Ascending aorta (tissue), 2 donors: ENCODE measurements around the gene NID1. TPM values are rescaled to one million over a fixed set of nuclear protein-coding genes. Genes with fewer than 3 reads are reported as not detected.

Source experiments
- DNase-seq, 2 donors: peaks; one replicate each; pipeline ENCODE4 v3.0.0-alpha.2; 2019; ENCODE audit warnings: low spot score in 2 of 2
- H3K27ac ChIP-seq, 2 donors: fragments of 200-600 bp; sonication (generic); one replicate each; pipeline ENCODE4 v1.5.1; 2016 to 2017; ENCODE audit warnings: mild to moderate bottlenecking in 1 of 2
- H3K27me3 ChIP-seq: fragments of 200-600 bp; sonication (generic); one replicate; pipeline ENCODE4 v1.5.1; 2017
- H3K36me3 ChIP-seq, 2 donors: fragments of 200-600 bp; sonication (generic); one replicate each; pipeline ENCODE4 v1.5.1; 2016
- H3K4me1 ChIP-seq, 2 donors: fragments of 200-600 bp; sonication (generic); one replicate each; pipeline ENCODE4 v1.5.1; 2016 to 2017; ENCODE audit warnings: mild to moderate bottlenecking in 1 of 2
- H3K4me3 ChIP-seq, 2 donors: fragments of 200-600 bp; sonication (generic); one replicate each; pipeline ENCODE4 v1.5.1; 2016 to 2017; ENCODE audit warnings: mild to moderate bottlenecking in 1 of 2
- H3K9me3 ChIP-seq, 2 donors: fragments of 200-600 bp; sonication (generic); one replicate each; pipeline ENCODE4 v1.5.1; 2016
- intact Hi-C: fragments of 100-400 bp; cut with DNase I; formaldehyde crosslinking; loops from one replicate; pipeline ENCODE4 v1.15.1; 2023
- total RNA-seq: library from RNA; depleted of rRNA; stranded (reverse); fragments of >200 nt; gene quantifications from one replicate; pipeline ENCODE4 v1.1.0, GENCODE V29; 2016
- TF ChIP-seq, protein P1 (sequence below), 3 experiments: fragments of 200-600 bp in 2 of 3; fragments of 450-650 bp in 1 of 3; sonication (generic) in 2 of 3; IDR thresholded peaks; one replicate each; pipeline ENCODE4 v1.5.1; 2016 to 2019; ENCODE audit warnings: antibody characterized with exemption in 3 of 3, mild to moderate bottlenecking in 1 of 3, moderate library complexity in 1 of 3

Gene NID1
- total RNA-seq, 1 donor from 2014 or later: 172 TPM

DNA sequence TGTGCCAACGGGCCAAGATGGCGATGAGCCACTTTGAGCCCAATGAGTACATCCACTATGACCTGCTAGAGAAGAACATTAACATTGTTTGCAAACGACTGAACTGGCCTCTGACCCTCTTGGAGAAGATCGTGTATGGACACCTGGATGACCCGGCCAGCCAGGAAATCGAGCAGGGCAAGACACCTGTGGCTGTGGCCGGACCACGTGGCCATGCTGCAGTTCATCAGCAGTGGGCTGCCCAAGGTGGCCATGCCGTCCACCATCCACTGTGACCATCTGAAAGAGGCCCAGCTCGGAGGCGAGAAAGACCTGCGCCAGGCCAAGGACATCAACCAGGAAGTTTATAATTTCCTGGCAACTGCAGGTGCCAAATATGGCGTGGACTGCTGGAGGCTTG, 45.2 kb upstream of the NID1 start:
- TF ChIP-seq, protein P1, sequence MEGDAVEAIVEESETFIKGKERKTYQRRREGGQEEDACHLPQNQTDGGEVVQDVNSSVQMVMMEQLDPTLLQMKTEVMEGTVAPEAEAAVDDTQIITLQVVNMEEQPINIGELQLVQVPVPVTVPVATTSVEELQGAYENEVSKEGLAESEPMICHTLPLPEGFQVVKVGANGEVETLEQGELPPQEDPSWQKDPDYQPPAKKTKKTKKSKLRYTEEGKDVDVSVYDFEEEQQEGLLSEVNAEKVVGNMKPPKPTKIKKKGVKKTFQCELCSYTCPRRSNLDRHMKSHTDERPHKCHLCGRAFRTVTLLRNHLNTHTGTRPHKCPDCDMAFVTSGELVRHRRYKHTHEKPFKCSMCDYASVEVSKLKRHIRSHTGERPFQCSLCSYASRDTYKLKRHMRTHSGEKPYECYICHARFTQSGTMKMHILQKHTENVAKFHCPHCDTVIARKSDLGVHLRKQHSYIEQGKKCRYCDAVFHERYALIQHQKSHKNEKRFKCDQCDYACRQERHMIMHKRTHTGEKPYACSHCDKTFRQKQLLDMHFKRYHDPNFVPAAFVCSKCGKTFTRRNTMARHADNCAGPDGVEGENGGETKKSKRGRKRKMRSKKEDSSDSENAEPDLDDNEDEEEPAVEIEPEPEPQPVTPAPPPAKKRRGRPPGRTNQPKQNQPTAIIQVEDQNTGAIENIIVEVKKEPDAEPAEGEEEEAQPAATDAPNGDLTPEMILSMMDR (IDR thresholded peaks at IDR 0.05): no peak
- Histone ChIP-seq H3K27me3 (no peaks in the 10 kb centered on the region), H3K27ac (no peak overlapping the region), H3K4me3 (no peak overlapping the region), H3K9me3 (no peaks in the 10 kb centered on the region), H3K4me1 (no peaks in the 10 kb centered on the region), H3K36me3 (no peaks in the 10 kb centered on the region)
- DNase-seq: no peak
- intact Hi-C loops: no loop called here

DNA sequence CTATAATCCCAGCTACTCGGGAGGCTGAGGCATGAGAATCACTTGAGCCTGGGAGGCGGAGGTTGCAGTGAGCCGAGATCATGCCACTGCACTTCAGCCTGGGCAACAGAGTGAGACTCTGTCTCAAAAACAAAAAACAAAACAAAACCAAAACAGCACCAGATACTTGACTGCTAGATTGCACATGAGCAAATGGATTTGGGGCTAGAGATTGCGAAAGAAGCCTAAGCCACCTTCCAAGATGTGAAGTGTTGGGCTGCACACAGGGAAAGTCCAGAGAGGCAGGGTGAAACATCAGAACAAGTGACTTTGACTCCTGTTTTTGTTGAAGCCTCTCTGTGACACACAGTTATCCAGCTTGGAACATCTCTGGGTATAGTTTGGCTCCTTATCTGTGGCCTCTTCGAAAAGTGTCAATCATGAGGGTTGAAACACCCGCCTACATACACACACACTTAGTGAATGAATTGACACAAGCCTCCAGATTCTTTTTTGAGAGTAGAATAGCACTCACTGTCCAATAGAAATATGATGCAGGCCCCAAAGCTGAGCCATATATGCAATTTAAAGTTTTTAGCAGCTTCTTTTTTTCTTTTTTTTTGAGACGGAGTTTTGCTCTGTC, 43.2 kb upstream of the NID1 start:
- intact Hi-C loops: loop anchor here (10.0 kb wide), 1 partner anchor 427 kb away; no protein-coding TSS in a partner anchor
- H3K27ac ChIP-seq: no peak overlapping the region
- no peaks in the 10 kb centered on the region for H3K9me3 ChIP-seq
- H3K27me3 ChIP-seq: no peaks in the 10 kb centered on the region
- H3K4me3 ChIP-seq: no peak overlapping the region
- DNase-seq: no peak
- H3K4me1 ChIP-seq: no peaks in the 10 kb centered on the region
- no peaks in the 10 kb centered on the region for H3K36me3 ChIP-seq
- TF ChIP-seq, protein P1 (IDR thresholded peaks at IDR 0.05): no peak

DNA sequence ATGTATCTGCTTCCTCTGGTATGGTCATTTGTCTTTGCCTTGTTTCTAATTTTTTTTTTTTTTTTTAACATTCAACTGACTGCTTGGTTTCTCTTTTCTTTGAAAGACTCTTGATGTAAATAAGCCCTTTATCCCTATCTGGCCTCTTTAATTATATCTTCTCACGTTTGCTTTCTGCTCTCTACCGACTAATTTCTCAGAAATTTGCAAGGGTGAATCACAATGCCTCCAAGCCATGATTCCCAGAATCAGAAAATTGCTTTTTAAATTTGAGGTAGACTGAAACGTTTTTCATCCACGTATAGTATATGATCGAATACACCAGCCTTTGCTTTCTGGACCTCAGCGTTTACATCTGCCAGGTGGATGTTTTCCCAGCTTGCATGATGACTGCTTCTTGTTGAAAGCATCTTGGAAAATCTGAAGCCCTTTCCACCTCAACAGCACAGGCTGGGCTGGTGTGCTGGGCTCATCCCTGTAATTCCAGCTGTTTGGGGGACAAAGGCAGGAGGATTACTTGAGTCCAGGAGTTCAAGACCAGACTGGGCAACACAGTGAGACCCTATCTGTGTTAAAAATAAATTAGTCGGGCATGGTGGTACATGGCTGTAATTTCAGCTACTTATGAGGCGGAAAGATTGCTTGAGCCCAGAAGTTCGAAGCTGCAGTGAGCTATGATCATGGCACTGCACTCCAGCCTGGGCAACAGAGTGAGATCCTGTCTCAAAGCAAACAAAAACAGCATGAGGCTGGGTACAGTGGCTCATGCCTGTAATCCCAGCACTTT, 42.4 kb upstream of the NID1 start:
- intact Hi-C loops: loop anchor here (10.0 kb wide), 1 partner anchor 427 kb away; no protein-coding TSS in a partner anchor
- no peak overlapping the region for H3K27ac ChIP-seq
- H3K36me3 ChIP-seq: no peaks in the 10 kb centered on the region
- no peak overlapping the region for H3K4me3 ChIP-seq
- no peaks in the 10 kb centered on the region for H3K27me3 ChIP-seq
- TF ChIP-seq, protein P1 (IDR thresholded peaks at IDR 0.05): no peak
- H3K9me3 ChIP-seq: no peaks in the 10 kb centered on the region
- H3K4me1 ChIP-seq: no peaks in the 10 kb centered on the region
- DNase-seq: no peak

DNA sequence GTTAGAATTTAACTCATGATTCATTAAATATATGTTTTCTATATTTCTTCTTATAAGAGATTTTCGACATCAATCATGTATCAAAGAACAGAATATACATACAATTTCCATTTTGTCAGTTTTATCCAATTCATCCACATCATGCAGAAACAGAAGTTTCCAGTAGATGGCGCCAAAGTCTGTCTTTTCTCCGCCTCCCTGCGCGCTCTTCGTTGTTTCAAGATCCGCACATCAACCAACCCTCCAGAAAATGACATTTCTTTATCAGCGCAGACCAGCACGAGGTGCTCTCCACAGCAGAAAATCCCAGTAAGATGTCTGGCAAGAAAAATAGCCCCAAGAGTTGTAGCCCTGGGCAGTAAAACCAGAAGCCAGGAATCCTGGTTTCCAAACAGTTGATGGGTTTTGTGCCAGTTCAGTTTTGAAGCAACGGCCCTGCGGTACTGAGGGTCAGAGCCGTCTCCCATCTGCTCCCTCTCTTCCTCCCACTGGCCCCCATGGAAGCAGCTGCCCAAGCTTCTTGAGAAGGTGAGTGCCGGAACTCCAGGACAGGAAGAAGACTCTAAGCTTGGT, 38.8 kb upstream of the NID1 start:
- Histone ChIP-seq H3K27ac (no peak overlapping the region), H3K36me3 (no peaks in the 10 kb centered on the region), H3K4me3 (no peak overlapping the region), H3K4me1 (no peaks in the 10 kb centered on the region), H3K27me3 (no peaks in the 10 kb centered on the region), H3K9me3 (no peaks in the 10 kb centered on the region)
- TF ChIP-seq, protein P1 (IDR thresholded peaks at IDR 0.05): peak; percentile 71 to 82 (median 75)
- DNase-seq: peak in 1 of 2 donors; percentile 73
- intact Hi-C loops: loop anchor here (2.0 to 10.0 kb wide), 2 partner anchors 387 to 431 kb away; no protein-coding TSS in a partner anchor

DNA sequence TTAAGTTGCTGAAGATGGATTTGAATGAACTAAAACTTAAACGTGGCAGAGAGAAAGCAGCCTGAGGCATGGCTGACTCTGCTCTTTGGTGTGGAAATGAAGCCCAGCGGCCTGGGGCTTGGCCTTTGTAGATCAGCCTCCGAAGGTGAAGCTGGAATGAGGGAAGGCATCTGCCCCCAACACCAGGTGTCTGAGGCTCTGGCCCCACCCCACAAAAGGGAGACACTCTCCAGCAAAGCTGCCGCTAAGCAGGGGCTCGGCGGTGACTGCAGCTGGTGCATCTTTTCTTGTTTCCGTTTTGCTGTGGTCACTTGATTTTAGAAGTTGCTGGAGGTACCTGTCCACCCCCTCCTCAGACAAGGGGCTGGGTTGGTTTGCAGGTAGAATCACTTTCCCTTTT, 38.2 kb upstream of the NID1 start:
- Histone ChIP-seq H3K9me3 (no peaks in the 10 kb centered on the region), H3K4me1 (no peaks in the 10 kb centered on the region), H3K27ac (no peak overlapping the region), H3K27me3 (no peaks in the 10 kb centered on the region), H3K4me3 (no peak overlapping the region), H3K36me3 (no peaks in the 10 kb centered on the region)
- no peak for DNase-seq
- intact Hi-C loops: loop anchor here (10.0 kb wide), 1 partner anchor 432 kb away; no protein-coding TSS in a partner anchor
- TF ChIP-seq, protein P1 (IDR thresholded peaks at IDR 0.05): no peak
